NCI-H748 treated with DMSO at 0.1 percent for 48 hours (cell line): ENCODE data around the gene PPP4C.

Experiments
- DNase-seq: peaks from one replicate; lab custom pipeline; 2025; lab: John Stamatoyannopoulos, UW

Gene PPP4C

GRCh38 chr16:30082545-30083090 lies 6.8 kb downstream of the PPP4C start:
- DNase-seq = no peak

DNA sequence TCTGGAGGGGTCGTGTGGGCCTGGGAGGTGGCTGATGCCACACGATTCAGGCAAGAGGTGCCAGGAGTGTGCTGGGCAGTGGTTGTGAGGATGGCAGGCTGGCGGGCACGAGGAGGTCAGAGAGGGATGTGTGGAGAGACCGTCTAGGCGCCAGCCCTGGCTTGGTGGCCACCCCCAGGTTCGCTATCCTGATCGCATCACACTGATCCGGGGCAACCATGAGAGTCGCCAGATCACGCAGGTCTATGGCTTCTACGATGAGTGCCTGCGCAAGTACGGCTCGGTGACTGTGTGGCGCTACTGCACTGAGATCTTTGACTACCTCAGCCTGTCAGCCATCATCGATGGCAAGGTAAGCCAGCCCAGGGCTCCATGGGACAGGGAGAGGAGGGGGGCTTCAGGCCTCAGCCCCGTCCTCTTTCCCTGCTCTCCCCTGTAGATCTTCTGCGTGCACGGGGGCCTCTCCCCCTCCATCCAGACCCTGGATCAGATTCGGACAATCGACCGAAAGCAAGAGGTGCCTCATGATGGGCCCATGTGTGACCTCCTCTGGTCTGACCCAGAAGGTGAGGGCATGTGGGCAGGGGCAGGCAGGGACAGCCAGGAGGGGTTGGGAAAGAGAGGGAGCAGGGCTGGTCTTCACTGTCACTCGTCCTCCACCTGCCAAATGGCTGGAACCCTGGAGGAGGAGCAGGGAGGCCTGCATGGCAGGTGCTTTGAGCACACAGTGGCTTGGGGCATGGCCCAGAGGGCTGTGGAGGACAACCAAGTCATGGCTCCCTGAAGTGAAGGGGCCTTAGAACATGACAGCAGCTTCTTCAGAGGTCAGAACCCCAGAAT lies 7.6 kb downstream of the PPP4C start:
- DNase-seq = no peak

GRCh38 chr16:30084096-30084815 lies 8.5 kb downstream of the PPP4C start:
- no peak for DNase-seq

GRCh38 chr16:30084816-30085159 lies 9.0 kb downstream of the PPP4C start:
- no peak for DNase-seq

GRCh38 chr16:30085247-30085646 lies 9.5 kb downstream of the PPP4C start:
- no peak for DNase-seq

- DNase-seq = no peak
Measured at GRCh38 chr16:30085820-30086219, 10.0 kb downstream of the PPP4C start.

DNA sequence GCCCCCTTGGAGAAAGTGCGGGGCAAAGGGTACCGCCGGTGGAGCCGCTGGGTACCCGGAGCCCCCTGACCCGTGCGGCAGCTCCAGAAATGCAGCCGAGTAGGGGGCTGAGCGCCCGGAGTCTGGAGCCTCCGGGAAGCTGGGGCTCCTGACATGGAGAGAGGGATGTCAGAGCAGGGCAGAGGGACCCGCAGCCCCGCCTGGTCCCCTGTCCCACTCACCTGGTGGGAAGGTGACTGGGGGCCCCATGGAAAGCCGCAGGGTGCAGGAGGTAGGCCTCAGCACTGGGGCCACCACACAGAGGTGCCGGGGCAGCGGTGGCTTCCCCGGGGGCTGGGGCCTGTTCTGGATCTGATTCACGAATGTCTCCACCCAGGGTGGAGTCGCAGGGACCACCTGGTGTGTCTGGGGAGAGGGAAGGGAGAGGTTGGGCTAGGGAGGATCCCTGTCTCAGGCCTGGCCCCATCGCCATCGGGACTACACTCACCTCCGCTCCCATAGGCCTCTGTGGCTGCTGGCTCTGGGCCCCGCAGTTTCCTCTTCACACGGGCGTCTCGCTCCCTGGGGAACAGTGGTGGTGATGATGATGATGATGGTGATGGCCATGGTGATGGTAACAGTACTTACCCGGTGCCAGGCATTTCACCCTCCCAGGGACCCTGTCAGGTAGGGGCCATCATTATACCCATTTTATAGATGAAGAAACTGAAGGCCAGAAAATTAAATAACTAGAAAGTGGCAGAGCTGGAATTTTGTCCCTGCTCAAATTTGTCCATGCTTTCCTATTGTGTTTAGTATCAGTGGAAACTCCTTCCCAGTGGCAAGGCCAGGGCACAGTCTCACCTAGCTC lies 10.7 kb downstream of the PPP4C start:
- DNase-seq = no peak

GRCh38 chr16:30087181-30087898 lies 11.5 kb downstream of the PPP4C start:
- no peak for DNase-seq

- DNase-seq = no peak
Measured at GRCh38 chr16:30088237-30088831, 12.5 kb downstream of the PPP4C start.

DNA sequence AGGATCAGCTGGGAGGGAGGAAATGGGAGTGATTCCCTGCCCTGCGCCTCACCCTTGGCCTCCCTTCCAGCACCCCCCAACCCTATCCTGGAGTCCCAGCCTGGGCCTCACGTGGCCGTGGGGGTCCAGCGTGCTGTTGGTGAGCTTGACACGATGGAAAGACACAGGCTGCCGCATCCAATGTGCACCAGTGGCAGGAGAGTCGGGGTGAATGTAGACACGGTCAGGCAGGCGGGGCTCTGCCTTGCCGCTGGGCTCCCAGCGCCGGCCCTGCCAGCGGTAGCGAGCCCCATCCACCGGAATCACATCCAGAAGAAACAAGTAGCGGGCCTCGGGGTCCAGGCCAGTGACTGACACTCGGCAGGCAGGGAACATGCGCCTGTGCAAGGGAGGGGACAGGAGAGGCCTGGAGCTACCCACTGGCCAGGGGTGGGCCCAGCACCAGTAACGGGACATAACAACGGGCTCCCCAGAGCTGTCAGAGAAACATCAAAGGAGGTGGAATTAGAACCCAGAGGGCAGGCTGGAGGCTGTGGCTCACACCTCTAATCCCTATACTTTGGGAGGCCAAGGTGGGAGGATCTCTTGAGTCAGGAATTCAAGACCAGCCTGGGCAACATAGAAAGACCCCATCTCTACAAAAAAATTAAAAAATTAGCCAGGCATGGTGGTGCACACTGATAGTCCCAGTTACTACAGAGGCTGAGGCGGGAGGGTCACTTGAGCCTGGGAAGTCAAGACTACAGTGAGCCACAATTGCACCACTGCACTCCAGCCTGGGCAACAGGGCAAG lies 13.2 kb downstream of the PPP4C start:
- no peak for DNase-seq

DNA sequence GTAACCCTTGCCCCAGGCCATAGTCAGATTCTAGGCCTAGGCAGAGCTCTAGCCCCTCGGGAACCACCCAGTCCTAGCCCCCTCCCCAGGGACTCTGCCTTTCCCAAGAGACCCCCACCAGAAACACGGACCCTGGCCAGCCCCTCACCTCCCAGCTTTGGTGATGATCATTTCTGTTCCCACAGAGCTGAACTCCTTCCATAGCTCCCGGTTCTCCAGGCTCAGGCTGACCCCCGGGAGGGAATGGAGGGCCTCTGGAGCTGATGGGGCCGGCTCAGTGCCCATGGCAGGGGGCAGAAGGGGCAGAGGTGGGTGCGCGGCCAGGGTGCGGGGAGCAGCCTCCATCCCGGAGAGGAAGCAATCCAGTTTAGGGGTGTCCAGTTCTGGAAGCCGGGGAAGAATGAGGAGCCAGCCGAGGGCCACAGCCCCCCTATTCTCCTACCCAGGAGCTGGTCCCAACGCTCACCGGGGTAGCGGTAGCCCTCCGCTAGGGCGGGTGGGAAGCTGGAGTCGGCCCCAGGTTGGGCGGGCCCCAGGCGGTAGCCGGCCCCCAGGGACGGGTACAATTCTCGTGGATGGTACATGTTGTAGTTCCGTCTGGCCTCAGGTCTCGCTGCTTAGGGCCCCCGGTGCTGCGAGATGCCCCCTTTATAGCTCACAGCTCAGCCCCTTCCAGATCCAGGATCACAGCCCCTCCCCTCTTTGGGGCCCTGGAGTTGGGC lies 15.0 kb downstream of the PPP4C start:
- DNase-seq = no peak

DNA sequence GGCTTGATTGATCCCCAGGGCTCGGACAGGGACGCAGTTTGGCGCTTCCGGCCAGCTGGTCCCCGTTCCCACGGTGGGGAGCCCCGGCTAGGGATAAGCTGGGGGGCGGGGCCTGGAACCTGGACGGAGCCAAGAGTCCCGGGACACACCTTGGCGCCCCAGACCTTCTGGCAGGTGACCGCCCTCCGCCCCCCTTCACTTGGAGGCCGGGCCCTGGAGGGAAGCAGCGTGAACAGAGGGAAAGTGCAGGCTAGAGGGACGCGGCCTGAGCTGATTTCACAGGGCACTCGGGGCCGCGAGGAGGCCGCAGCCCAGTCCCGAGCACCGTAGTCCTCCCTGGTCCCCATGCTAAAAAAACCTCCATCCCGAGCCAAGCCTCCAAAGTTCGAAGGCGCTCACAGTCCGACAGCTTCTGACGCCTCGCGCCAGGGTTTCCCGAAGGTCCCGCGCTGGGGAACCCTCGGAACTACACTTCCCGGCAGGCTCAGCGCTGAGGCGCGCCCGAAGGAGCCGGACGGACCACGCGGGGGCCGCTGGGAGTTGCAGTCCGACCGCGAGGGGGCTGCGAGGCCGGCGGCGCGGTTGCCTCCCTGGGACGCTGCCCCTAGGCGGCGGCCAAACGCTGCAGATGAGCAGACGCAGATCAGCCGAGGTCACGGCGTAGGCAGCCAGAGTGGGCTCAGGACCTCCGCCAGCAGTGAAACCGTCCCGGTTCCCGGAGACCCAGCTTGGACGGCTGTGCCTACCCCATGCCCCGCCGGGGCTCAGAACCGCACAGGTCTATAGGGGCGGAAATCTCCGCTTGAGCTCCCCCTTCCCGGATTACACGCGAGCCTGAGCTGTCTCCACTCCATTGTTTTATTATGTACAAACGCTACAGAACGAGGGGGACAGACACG lies 15.9 kb downstream of the PPP4C start, which contains the start of gene TBX6:
TSS of gene TBX6 (minus strand) at position 451 of the 899 bp plus-strand sequence. CDS start 731 bp downstream, outside the sequence.
- peak; percentile 55 for DNase-seq

- DNase-seq = peak; percentile 3
Measured at GRCh38 chr16:30092373-30093010, 16.7 kb downstream of the PPP4C start.

DNA sequence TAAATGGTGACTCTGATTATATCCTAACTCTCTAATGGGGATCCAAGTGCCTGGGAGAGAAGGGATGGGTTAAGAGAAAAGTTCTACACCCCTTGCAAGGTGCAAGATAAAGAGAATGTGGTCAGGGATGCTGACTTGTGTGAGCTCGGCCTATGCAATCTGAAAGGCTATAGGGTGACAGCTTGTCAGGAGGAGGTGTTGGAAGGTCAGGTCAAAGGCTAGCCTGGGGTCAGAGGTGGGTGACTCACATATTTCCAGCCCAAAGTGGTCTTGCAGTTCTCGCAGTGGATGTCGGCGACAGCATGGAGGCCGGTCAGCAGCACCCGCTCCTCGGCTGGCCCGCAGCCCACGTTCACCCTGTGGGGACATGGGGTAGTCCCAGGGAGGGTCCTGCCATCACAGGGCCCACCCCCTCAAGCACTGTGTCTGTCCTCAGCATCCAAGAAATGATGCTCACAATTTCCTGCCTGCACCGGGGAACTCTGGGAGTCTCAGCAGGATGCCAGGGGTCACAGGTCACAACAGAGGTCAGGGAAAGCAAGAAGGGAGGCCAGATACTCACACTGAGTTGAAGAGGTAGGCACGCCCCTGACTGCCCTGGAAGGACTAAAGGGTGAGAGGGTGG lies 18.9 kb downstream of the PPP4C start:
- no peak for DNase-seq

GRCh38 chr16:30095166-30096078 lies 19.6 kb downstream of the PPP4C start:
- no peak for DNase-seq

DNA sequence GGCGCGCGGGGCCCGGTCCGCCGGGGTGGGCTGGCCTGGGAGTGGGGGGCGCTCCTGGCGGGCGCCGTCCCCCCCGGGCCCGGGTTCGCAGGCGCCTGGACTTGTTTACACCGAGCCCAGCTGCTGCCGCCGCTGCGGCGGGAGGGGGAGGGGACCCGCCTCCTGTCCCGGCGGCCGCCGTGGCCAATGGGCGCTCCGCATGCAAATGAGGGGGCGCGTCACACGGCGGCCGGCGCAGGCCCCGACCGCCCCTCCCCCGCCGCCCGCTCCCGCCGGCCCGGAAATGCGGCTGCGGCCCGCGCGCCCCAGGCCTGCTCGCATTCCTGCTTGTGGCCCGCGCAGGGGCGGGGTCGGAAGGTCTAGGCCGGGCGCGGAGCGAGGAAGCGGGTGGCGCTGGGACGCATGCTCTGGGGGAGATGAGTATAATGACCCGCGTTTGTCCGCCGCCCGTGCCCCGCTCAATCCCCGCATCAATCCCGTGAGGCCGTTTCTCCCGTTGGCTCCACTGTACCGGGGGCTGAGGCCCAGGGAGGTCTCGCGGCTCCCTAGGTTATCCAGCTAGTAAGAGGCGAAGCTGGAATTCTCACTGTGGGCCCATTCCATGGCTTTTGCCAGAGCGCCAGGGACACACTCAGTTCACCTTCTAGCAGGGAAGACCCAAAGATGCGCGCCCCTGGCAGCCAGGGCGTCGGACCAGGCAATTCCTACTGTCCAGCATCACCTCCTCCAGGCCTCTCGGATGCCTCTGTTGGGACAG lies 20.5 kb downstream of the PPP4C start, which contains the start of gene YPEL3:
TSS of gene YPEL3 (minus strand) at position 109 of the 757 bp plus-strand sequence. CDS start 731 bp downstream, outside the sequence.
- DNase-seq = peak; percentile 42
